ENCODE data around the gene SLC4A9.

Gene SLC4A9

DNA sequence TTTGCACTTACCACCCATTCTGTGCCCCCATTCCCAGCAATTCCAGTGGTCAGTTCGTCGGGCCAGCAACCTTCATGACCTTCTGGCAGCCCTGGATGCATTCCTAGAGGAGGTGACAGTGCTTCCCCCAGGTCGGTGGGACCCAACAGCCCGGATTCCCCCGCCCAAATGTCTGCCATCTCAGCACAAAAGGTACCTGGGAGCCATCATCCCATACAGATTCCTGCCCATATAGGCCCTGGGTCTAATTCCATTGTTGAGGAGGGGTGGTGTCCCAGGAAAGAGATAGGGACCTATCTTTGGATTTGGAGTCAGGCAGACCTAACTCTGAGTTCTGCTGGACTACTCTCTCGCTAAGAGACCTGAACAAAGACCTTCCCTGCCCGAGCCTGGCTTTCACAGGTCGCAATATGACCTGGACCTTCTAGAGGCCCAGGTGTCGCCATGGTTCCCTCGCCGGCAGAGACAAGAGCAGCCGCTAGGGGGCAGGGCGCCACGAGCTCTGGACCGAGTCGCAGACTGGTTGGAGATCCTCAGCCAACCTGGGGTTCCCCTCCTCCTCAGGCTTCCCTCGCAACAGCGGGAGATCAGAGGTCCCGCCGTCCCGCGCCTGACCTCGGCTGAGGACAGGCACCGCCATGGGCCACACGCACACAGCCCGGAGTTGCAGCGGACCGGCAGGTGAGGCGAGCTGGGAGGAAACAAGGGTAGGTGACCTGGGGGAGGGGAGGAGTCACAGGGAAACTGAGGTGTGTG, 3.1 kb downstream of the SLC4A9 start:
- DNase-seq (ENCODE audit: low spot score) = peak; percentile 77

DNA sequence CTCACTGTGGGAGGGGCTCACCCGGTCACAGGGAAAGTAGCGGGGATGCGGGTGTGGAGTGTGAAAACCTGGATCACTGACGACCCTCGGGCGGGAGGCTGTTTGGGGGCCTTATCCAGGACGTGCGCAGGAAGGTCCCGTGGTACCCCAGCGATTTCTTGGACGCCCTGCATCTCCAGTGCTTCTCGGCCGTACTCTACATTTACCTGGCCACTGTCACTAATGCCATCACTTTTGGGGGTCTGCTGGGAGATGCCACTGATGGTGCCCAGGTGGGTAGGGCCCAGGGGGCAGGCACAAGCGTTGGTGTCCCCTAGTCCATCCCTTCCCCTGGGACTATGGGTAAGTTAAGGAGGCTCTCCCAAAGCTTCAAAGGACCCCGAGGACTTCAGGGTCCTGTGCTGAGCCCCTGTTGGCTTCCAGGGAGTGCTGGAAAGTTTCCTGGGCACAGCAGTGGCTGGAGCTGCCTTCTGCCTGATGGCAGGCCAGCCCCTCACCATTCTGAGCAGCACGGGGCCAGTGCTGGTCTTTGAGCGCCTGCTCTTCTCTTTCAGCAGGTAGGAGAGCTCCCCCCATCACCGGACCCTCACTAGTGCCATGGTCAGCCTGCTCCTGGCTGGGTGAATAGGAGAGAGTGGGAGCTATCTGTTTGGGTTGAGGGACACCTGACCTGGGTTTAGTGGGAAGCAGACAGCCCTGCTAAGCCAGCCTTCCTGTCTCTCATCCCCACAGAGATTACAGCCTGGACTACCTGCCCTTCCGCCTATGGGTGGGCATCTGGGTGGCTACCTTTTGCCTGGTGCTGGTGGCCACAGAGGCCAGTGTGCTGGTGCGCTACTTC, 3.9 kb downstream of the SLC4A9 start:
- no peak for DNase-seq (ENCODE audit: low spot score)

DNA sequence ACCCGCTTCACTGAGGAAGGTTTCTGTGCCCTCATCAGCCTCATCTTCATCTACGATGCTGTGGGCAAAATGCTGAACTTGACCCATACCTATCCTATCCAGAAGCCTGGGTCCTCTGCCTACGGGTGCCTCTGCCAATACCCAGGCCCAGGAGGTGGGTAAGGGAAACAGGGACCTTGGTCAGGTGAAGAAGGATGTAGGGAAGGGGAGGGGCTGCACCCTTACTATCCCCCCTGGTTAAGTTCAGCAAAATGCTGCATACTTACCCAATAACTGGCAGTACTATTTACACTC, 4.4 kb downstream of the SLC4A9 start:
- no peak for DNase-seq (ENCODE audit: low spot score)

DNA sequence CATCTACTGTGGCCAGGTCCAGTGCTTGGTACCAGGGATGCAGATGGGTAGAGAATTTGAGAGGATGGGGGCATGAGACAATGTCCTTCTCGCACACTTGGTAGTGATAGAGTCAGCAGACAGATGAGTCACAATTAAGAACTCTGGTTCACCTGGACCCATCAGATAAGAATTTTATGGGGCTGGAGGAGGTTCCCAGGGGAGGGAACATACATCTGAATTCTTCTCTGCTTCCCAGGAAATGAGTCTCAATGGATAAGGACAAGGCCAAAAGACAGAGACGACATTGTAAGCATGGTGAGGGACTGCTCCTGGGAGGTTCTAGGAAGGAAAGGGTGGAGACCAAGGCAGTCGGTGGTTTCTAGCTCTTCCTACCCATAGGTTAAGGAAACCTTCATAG, 5.3 kb downstream of the SLC4A9 start:
- no peak for DNase-seq (ENCODE audit: low spot score)

DNA sequence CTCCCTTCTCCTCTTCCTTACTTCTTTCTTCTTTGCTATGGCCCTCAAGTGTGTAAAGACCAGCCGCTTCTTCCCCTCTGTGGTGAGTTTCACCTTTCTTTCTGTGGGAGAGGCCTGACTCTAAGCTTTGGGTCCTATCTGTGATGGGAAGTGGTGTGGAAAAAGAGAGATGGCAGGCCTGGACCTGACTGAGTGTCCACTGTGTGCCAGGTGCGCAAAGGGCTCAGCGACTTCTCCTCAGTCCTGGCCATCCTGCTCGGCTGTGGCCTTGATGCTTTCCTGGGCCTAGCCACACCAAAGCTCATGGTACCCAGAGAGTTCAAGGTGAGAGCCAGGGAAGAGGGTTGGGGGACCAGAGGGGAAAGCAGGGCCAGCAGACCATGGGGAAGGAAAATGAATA, 5.9 kb downstream of the SLC4A9 start:
- no peak for DNase-seq (ENCODE audit: low spot score)

DNA sequence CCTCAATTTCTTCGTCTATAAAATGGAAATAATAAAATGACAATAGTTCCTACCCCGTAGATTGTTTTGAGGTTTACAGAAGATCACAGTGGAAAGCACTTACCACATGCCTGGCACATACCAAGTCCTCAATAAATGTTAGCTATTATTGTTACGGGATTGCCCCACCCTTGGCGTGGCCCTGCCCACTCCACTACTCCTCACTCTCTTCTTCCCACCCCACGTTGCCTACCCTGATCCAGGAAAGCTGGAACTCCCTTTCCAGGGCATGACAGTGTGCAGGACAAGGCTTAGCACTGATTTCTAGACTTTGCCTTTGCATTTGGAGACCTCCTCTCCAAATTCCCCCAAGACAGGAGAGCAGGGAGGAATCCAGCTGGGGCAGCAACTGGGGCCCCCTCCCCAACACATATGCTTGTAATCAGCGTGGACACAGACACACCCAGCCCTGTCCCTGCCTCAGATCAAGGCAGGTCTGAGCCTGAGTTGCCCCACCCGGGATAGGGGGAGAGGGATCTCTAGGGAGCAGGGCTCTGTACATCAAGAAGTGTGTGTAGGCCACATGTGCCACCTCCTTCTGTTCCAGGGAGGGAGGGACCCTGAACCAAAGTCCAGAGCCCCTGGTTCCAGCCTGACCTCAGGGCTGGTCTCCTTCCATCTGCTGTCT, 6.7 kb downstream of the SLC4A9 start:
- no peak for DNase-seq (ENCODE audit: low spot score)

DNA sequence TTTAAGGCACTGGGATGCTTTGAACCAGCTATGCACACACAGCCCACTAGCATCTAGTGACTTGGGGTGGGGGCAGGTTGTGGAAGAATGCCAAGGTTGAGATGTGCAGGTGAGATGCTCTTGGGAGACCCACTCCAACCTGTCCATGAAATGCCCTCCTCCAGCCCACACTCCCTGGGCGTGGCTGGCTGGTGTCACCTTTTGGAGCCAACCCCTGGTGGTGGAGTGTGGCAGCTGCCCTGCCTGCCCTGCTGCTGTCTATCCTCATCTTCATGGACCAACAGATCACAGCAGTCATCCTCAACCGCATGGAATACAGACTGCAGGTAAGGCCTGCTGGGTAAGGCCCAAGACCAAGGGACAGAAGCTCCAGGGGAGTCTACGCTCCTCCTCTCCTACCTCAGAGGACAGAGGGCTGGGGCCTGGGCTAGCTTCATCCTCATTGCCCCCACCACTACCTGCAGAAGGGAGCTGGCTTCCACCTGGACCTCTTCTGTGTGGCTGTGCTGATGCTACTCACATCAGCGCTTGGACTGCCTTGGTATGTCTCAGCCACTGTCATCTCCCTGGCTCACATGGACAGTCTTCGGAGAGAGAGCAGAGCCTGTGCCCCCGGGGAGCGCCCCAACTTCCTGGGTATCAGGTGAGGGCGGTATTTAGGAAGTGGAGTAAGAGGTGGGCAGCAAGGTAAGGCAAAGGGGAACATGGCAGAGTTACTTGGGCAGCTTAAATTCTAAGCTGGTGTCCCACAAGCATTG, 7.4 kb downstream of the SLC4A9 start:
- DNase-seq (ENCODE audit: low spot score) = no peak

DNA sequence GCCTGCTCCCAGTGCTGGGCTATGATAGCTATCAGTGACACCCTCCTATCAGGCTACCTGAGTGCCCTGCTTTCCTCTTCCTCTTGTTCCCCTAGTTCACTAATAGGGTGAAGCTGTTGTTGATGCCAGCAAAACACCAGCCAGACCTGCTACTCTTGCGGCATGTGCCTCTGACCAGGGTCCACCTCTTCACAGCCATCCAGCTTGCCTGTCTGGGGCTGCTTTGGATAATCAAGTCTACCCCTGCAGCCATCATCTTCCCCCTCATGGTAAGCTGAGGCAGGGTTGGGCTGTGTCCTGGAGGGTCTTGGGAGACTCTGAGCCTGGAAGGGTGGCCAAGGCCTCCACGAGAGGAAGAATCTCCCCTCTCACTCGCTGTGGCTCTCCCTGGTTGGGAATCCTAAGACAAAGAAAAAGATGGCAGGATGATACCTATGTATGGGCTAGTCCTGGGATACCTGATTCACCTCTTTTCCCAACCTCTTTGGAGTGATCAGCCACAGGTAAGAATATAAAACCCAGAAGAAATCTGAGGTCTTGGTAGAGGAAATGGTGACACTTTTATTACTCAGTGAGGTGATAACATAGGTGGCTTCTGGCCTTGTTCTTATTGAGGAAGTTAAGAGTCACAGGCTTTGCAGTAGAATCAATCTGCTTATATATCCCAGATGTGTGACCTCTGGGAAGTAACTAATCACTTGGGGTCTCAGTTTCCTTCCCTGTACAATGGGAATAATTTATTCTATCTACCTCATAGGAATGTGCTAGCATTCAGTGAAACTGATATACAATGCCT, 11.6 kb downstream of the SLC4A9 start:
- DNase-seq (ENCODE audit: low spot score) = no peak

DNA sequence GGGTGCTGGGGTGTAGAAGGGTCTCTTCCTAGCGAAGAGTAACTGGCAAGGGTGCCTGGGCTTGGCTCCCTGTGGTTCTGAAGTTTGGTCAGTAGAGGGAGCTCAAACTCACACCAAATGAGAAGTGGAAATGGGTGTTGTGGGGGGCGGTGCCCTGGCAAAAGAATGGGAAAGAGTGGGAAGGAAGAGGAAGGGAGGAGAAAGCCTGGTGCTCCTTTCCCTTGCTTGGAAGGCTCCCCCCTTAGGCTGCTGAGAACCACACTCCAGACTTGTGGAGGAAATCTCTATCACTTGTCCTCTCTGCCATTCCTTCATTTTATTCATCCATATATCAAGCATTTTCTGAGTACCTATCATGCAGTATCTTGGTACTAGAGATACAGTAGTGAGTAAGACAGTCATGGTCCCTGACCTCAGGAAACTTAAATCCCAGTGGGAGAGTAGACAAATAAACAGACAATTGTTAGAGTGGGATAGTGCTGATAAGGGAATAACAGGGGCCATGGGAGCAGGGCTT, 13.0 kb downstream of the SLC4A9 start:
- peak; percentile 66 for DNase-seq (ENCODE audit: low spot score)

DNA sequence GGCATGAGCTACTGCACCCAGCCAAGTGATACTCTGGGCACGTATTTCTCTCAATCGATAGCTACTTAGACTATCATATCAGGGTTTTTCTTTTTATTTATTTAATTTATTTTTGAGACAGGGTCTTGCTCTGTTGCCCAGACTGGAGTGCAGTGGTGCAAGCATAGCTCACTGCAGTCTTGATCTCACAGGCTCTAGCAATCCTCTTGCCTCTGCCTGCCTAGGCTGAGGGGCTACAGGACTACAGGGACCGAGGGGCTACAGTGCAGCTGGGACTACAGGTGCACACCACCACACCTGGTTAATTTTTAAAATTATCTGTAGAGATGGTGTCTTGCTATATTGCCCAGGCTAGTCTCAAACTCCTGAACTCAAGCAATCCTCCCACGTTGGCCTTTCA, 21.4 kb downstream of the SLC4A9 start:
- no peak for DNase-seq (ENCODE audit: low spot score)

DNA sequence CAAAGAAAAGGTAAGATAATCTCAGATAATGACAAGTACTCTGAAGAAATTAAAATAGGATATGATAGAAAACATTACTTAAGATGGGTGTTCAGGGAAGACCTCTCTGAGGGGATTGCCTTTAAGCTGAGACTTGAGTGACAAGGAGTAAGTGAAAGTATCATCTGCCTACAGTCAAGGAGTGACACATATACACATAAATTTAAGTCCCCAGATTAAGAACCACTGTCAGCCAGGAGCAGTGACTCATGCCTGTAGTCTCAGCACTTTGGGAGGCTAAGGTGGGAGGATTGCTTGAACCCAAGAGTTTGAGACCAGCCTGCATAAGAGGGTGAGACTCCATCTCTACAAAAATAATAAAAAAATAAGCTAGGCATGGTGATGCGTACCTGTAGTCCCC, 22.0 kb downstream of the SLC4A9 start:
- no peak for DNase-seq (ENCODE audit: low spot score)

DNA sequence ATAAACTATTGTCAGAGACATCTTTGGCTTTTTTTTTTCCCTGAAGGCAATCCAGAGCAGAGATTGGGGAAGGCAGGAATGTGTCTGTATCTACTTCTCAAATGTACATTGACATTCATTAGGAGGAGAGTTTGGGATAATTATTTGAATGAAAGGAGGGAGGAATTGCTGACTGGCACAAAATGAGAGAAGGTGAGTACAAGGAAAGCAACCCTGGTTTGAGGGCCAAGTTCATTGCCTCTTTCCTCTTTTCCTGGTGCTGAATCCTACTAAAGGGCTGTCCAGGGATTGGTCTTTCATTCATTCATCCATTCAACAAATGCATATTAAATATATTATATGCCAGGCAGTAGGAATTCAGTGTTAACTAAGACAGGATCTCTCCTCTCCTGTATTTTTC, 22.9 kb downstream of the SLC4A9 start:
- no peak for DNase-seq (ENCODE audit: low spot score)

DNA sequence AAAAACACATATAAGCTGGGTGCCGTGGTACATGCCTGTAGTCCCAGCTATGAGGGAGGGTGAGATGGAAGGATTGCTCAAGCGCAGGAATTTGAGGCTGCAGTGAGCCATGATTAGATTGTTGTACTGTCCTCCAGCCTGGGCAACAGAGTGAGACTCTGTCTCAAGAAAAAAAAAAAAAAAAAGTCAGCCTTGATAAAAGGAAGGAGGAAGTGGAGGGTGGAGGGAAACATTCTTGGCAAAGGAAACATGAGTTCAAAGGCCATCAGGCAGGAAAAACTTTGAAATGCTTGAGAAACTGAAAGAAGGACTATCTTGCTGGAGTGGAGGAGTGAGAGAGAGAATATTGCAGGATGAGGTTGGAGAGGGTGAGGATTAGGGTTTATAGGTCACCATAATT, 23.3 kb downstream of the SLC4A9 start:
- DNase-seq (ENCODE audit: low spot score) = no peak

DNA sequence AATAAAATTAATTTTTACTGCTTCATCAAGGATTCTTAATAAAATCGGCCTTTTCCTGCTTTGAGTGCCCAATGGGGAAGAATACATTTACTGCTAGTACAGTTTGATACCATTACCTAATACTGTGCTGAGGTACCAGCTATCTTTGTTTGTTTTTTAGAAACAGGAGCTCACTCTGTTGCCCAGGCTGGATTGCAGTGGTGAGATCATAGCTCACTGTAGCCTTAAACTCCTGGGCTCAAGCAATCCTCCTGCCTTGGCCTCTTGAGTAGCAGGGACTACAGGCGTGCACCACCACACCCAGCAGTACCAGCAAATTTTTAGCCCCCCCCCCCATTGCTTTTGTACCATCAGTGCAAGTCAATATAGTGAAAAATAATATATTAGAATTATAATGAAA, 28.1 kb downstream of the SLC4A9 start:
- DNase-seq (ENCODE audit: low spot score) = no peak

DNA sequence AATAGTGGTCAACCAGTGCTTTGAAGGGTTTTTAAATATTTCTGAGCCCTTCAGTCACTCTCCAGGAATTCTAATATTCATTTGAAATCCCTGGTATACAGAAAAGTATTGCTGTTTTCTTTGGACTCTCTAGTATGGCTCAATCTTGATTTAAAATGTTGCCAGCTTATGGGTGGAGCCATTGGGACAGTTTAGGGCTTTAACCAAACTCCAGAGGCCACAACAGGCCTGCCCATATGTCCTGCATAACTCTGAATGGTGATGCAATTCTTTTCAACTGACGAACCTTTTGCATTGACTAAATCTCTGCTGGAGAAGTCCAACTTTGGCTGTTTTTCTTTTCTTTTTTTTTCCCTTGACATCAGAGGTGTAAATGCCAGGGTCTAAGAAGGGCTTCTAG, 31.3 kb downstream of the SLC4A9 start:
- no peak for DNase-seq (ENCODE audit: low spot score)

DNA sequence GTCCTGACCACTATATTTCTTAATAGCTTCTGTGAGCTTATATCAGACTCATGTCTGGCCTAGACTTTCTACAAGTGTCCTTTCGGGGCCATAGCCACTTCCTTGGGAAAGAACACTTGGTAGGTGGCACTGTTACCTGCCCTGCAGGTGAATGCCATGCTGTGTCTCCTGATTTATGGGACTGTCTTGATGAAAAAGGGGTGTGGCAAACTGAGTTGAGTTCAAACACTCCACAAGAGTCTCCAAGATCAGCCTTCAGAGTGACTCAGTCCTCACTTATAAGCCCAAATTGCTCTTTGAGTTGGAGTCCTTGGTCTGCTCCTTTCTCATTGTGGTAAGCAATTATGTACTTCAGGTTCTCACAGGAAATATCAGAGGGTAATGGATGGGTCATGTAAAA, 31.7 kb downstream of the SLC4A9 start:
- DNase-seq (ENCODE audit: low spot score) = no peak

DNA sequence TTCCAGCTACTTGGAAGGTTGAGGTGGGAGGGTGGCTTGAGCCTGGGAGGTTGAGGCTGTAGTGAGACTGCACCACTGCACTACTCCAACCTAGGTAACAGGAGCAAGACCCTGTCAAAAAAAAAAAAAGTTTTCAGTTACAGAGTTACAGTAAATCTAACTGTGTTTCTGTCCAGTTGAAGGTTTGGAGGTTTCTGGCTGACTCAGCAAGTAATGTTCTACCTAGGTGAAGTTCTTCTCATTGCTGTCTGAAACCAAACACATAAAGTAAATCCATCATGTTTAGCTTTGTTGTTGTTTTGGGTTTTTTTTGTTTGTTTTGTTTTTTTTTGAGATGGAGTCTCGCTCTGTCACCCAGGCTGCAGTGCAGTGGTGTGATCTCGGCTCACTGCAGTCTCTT, 33.7 kb downstream of the SLC4A9 start:
- DNase-seq (ENCODE audit: low spot score) = no peak

DNA sequence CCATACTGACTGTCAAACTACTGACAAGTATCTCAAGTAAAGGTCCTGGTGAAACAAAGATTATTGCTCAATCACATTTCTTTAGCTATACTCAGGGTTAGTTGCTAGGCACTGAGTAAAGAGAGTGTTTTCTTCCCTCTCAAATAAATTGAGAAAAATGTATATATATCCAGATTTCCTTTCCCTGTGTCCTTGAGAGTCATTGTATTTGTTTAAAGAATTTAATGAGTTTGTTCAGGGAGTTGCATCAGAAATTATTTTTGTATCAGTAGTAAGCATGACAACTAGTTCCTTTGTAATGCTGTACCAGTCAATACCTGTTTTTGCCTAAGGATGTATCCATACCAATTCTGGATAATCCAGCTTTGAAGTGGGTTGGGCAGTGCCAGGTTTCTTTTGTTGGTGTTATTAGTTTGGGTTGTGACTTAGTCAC, 38.4 kb downstream of the SLC4A9 start:
- no peak for DNase-seq (ENCODE audit: low spot score)

DNA sequence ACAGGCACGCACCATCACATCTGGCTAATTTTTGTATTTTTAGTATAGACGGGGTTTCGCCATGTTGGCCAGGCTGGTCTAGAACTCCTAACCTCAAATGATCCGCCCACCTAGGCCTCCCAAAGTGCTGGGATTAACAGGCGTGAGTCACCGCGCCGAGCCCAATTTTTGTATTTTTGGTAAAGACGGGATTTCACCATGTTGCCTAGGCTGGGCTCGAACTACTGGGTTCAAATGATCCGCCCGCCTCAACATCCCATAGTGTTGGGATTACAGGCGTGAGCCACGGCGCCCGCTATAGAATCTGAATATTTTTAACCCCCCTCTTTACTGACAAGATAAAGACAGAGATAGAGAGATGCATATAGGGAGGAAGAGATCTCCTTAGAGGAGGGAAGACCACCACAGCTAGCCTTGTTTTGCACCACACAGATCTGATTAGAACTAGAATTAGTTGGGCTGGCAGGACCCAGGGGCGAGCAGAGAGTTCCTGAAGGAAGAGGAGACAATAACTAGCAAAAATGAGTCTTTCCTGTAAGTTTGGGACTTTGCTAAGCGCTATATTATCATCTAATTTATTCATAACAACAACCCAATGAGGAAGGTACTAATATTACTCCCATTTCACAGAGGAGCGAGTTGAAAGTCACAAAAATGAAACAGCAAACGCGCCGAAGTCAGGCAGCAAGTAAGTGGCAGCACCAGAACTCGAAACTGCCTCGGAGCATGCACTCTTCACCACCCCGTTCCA, 40.2 kb downstream of the SLC4A9 start:
- DNase-seq (ENCODE audit: low spot score) = no peak

DNA sequence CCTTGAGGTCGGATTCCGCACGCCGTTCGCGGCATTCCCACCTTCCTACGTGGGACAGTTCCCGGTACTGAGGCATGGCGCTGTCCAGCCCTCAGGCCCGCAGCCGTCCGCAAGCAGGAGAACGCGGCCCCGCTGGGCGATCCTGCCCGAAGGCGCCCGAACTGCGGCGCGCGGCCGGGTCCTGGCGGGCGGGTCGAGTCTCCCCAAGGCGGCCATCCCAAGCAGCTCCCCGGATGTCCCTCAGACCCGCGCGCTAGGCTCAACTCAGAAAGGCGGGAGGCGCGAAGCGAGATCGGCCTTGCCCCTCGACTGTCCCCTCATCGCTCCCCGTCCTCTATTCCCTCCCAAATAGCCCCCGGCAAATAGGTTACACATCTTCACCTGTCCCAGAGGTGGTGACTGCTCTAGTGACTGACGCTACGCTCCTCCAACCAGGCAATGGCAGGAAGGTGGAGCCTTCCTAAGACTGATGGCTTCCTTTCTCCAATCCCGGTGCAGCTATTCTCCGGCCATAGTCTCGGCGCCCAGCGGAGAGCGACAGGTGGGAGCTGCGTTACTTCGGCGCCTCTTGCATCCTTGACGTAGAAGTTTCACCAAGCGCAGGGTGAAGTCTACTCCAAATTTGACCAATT, 40.9 kb downstream of the SLC4A9 start:
- peak; percentile 93 for DNase-seq (ENCODE audit: low spot score)

Measured in hematopoietic multipotent progenitor cell treated with erythropoietin and hydrocortisone succinate and interleukin-3 and kit ligand, for 15 days (in vitro differentiated cells).